GM19193 (cell line): Measurements from ENCODE around the gene DNAJB13.

Source experiments
- POLR2A ChIP-seq: IDR thresholded peaks from 4 replicates; pipeline ENCODE4 v1.6.1; 2011; ENCODE audit not compliant: insufficient read depth, insufficient read length; ENCODE audit errors: extremely low read depth

Gene DNAJB13

GRCh38 chr11:73944085-73944484, 6.7 kb upstream of the DNAJB13 start:
- TF ChIP-seq POLR2A: no peak

- no peak for TF ChIP-seq POLR2A
These were observed 5.9 kb upstream of the DNAJB13 start for GRCh38 chr11:73944901-73945300.

DNA sequence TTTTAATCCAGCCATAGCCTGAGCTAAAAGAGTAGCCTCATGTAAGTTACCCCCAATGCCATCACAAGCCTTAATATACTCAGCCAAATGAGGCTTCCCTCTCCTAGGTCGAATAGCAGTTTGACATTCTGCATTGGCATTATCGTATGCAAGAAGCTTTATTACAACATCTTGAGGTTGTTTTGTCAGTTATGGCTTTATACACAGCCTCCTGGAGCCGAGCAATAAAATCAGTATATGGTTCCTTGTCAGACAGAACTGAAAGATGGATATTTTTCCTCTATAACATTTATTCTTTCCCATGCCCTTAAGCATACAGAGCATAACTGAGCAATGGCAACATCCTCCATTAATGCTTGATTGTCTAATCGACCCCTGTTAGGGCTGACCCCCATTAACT, 5.4 kb upstream of the DNAJB13 start:
- no peak for TF ChIP-seq POLR2A

- TF ChIP-seq POLR2A: no peak
These were observed 3.9 kb upstream of the DNAJB13 start for GRCh38 chr11:73946798-73947458.

DNA sequence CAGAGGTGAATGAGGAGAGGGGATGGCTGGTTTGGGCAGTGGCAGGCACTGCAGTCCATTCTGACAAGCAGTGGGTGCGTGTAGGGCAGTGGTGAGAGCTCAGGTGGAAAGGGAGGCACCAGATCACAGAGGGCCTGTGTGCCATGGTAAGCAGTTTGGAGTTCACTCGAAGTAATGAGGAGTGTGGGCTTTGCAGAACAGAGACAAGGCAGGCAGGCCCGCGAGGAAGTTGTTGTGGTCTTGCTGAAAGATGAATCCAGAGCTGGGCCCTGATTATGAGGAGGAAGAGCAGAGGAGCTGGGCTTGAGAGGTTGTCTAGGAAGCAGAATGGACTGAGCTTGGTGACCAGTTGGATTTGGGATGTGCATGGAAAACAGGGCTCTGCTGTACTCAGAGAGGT, 1.6 kb upstream of the DNAJB13 start:
- no peak for TF ChIP-seq POLR2A

GRCh38 chr11:73949912-73950311, 914 bp upstream of the DNAJB13 start:
- no peak for TF ChIP-seq POLR2A

GRCh38 chr11:73951797-73952196, 971 bp downstream of the DNAJB13 start:
- no peak for TF ChIP-seq POLR2A

- TF ChIP-seq POLR2A: no peak
These were observed 6.2 kb downstream of the DNAJB13 start for GRCh38 chr11:73956876-73957653.

- TF ChIP-seq POLR2A: no peak
These were observed 7.0 kb downstream of the DNAJB13 start for GRCh38 chr11:73957654-73958361.

GRCh38 chr11:73958521-73959141, 7.8 kb downstream of the DNAJB13 start:
- TF ChIP-seq POLR2A: no peak

GRCh38 chr11:73961321-73961720, 10.5 kb downstream of the DNAJB13 start:
- TF ChIP-seq POLR2A: no peak

DNA sequence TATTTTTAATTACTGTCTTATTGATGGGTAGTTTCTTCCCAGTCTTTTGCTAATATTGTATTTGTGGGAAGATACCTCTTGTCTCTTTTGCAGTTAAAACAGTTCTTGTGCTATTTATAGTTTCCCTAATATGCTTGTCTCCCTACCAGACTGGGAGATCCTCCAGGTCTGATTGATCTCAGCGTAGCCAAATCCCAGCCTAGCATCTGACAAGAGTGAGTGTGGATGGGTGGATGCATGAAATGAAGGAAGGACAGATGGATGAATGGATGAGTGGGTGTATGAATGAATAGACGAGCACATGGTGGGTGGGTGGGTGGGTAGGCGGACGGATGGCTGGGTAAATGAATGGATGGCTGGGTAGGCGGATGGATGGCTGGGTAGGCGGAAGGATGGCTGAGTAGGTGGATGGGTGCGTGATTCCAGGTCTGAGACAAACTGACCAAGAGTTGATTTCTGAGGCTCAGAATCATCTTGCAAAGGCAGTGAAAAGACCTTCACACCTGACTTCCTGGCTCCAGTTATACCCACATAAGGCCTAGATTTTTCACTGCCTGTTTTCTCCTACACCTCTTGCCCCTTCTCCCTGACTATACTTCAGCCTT, 11.4 kb downstream of the DNAJB13 start:
- no peak for TF ChIP-seq POLR2A

DNA sequence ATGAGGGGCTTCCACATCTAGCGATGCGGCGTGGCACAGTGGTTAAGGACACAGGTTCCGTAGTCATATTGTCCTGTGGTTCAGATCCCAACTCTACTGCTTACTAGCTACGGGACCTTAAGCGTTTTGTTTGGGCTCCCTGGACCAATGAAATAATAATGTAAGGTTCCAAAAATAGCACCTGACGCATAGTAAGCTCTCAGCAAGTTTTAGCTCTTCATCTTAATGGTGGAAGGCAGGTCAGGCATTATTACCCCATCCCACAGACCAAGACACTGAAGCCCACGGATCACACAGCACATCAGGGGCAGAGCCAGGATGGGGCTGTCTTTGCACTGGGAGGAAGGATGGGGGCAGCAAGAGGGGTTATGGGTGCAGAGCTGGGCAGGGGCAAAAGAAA, 13.0 kb downstream of the DNAJB13 start:
- TF ChIP-seq POLR2A: no peak

DNA sequence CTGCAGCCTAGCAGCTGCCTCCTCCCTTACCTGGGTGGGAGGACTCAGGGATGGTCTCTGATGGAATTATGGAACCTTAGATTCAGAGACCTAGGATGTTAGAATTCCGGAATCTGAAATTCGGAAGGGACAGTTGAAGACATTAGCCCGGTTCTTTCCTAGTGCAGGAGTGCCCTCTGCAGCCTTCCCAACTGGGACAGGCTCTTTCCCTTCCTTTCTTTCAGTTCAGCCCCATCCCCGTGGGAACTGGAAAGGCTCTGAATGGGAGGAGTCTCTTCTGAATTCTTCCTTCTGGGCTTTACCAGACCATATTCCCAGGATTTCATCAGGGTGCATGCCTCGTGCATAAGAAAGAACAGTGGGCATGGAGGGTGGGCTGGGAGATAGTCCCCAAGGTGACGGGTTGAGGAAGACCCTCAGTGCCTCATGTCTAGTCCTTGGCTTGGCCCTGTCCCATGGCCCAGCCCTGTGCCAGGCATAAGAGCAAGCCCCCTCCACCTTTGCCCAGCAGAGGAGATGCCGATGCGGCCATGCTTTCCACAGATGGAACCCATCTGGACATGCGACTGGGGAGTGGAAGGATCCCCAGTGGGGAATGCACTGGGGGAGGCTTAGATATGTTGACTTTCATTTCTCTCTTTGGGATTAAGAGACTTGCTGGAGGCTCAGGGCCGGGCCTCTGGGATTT, 14.4 kb downstream of the DNAJB13 start:
- no peak for TF ChIP-seq POLR2A
